Esophagus muscularis mucosa (tissue), 4 donors: ENCODE measurements around the gene C2CD3.

ENCODE experiments used
- CTCF ChIP-seq, 3 experiments: fragments of 200-600 bp in 2 of 3; fragments of 450-650 bp in 1 of 3; sonication (generic) in 2 of 3; IDR thresholded peaks; one replicate each; pipeline ENCODE4 v1.5.1; 2017 to 2019; ENCODE audit warnings: antibody characterized with exemption in 3 of 3, mild to moderate bottlenecking in 2 of 3, moderate library complexity in 1 of 3
- EP300 ChIP-seq: sonication (generic); formaldehyde crosslinking; IDR thresholded peaks from one replicate; pipeline ENCODE4 v1.6.1; 2017; ENCODE audit warnings: antibody characterized with exemption
- POLR2AphosphoS5 ChIP-seq, 2 donors: sonication (generic); formaldehyde crosslinking; IDR thresholded peaks; one replicate each; pipeline ENCODE4 v1.6.1; 2017; ENCODE audit warnings: antibody characterized with exemption in 2 of 2

- TF ChIP-seq POLR2AphosphoS5 (IDR thresholded peaks at IDR 0.05) (no peak), CTCF (IDR thresholded peaks at IDR 0.05) (no peak), EP300 (no peak)
These were observed 114.9 kb downstream of the C2CD3 start for GRCh38 chr11:74055938-74056337.
